GM23248 (cell line): ENCODE data around the gene SIGLEC14. TPM values are rescaled to one million over a fixed set of nuclear protein-coding genes. Genes with fewer than 3 reads are reported as not detected.

Experiments
- DNase-seq: peaks from one replicate; pipeline ENCODE4 v3.0.0-alpha.2; 2015
- H2AFZ ChIP-seq: fragments of 200-600 bp; sonication (generic); 2 replicates; pipeline ENCODE4 v1.6.1; 2016; ENCODE audit warnings: antibody characterized with exemption
- H3F3A ChIP-seq: fragments of 200-600 bp; sonication (generic); 2 replicates; pipeline ENCODE4 v1.6.1; 2016; ENCODE audit warnings: mild to moderate bottlenecking, antibody characterized with exemption, mixed run types; ENCODE audit not compliant: insufficient read depth
- H3K27ac ChIP-seq: fragments of 200-600 bp; sonication (generic); 2 replicates; pipeline ENCODE4 v1.5.1; 2016; ENCODE audit warnings: mild to moderate bottlenecking
- H3K27me3 ChIP-seq: fragments of 200-600 bp; sonication (generic); replicated peaks from 2 replicates; pipeline ENCODE4 v1.6.1; 2016; ENCODE audit warnings: mild to moderate bottlenecking; ENCODE audit not compliant: insufficient read depth
- H3K36me3 ChIP-seq: fragments of 200-600 bp; sonication (generic); 2 replicates; pipeline ENCODE4 v1.6.1; 2016; ENCODE audit warnings: low read depth, mild to moderate bottlenecking
- H3K4me1 ChIP-seq: fragments of 200-600 bp; sonication (generic); 2 replicates; pipeline ENCODE4 v1.6.1; 2016; ENCODE audit warnings: mild to moderate bottlenecking; ENCODE audit not compliant: insufficient read depth
- H3K4me2 ChIP-seq: fragments of 200-600 bp; sonication (generic); one replicate; pipeline ENCODE4 v1.6.1; 2016; ENCODE audit warnings: mild to moderate bottlenecking; ENCODE audit not compliant: unreplicated experiment
- H3K4me3 ChIP-seq: fragments of 200-600 bp; sonication (generic); 2 replicates; pipeline ENCODE4 v1.5.1; 2016; ENCODE audit warnings: mild to moderate bottlenecking
- H3K79me2 ChIP-seq: fragments of 200-600 bp; sonication (generic); 2 replicates; pipeline ENCODE4 v1.6.1; 2016; ENCODE audit warnings: mild to moderate bottlenecking; ENCODE audit not compliant: insufficient read depth
- H3K9ac ChIP-seq: fragments of 200-600 bp; sonication (generic); 2 replicates; pipeline ENCODE4 v1.6.1; 2016; ENCODE audit warnings: mild to moderate bottlenecking
- H3K9me2 ChIP-seq: fragments of 200-600 bp; sonication (generic); 2 replicates; pipeline ENCODE4 v1.6.1; 2016; ENCODE audit warnings: mixed run types, mild to moderate bottlenecking, moderate library complexity; ENCODE audit not compliant: insufficient read depth
- H3K9me3 ChIP-seq: fragments of 200-600 bp; sonication (generic); one replicate; pipeline ENCODE4 v1.6.1; 2017; ENCODE audit warnings: low read depth
- H4K20me1 ChIP-seq: fragments of 200-600 bp; sonication (generic); 2 replicates; pipeline ENCODE4 v1.6.0; 2016; ENCODE audit not compliant: insufficient read depth
- EZH2 ChIP-seq: fragments of 200-600 bp; sonication (generic); IDR thresholded peaks from 2 replicates; pipeline ENCODE4 v1.6.1; 2018; ENCODE audit warnings: antibody characterized with exemption, mild to moderate bottlenecking; ENCODE audit not compliant: insufficient read depth, poor library complexity, severe bottlenecking
- EZH2phosphoT487 ChIP-seq: fragments of 200-600 bp; sonication (generic); IDR thresholded peaks from 2 replicates; pipeline ENCODE4 v1.6.1; 2018; ENCODE audit warnings: antibody characterized with exemption, moderate library complexity, mild to moderate bottlenecking, low read depth; ENCODE audit not compliant: insufficient read depth
- WGBS, 2 experiments: methylation state at CpG; one replicate each; pipeline ENCODE4 v1.1.6; 2015 to 2017; ENCODE audit warnings: low lambda C conversion rate in 2 of 2, low coverage in 1 of 2; ENCODE audit errors: missing lambda C conversion rate in 2 of 2; 5-methylcytosine and 5-hydroxymethylcytosine counted together
- in situ Hi-C: fragments of 300-500 bp; cut with MboI; formaldehyde crosslinking; loops from 2 replicates; pipeline ENCODE4 v1.15.0; 2020
- polyA plus RNA-seq: library from polyadenylated mRNA; unstranded; fragments of >200 nt; fragmentation: Nextera tagmentation; extraction: Ambion mirVana; gene quantifications from 2 replicates; pipeline ENCODE4 v1.2.1, GENCODE V29; 2016
- total RNA-seq: library from RNA; depleted of rRNA; stranded (reverse); fragments of >200 nt; shearing (Covaris generic); gene quantifications from 2 replicates; pipeline ENCODE4 v1.2.3, GENCODE V29; 2014

The SIGLEC14 gene
- total and polyA plus RNA-seq, 2 experiments from 2014 or later, result not detected

- Histone ChIP-seq H4K20me1 (no peaks in the 10 kb centered on the region), H3K4me3 (no peak overlapping the region), H3F3A (peaks cover 2% of the 10 kb centered on the region; the same call in 1 of the 2 replicates), H3K4me2 (no peak overlapping the region), H3K79me2 (no peaks in the 10 kb centered on the region), H3K27me3 (peaks cover 8% of the 10 kb centered on the region; the same call in 1 of the 2 replicates), H3K9me3 (no peaks in the 10 kb centered on the region), H3K27ac (no peak overlapping the region), H2AFZ (no peak overlapping the region), H3K36me3 (no peaks in the 10 kb centered on the region), H3K4me1 (no peaks in the 10 kb centered on the region), H3K9me2 (no peaks in the 10 kb centered on the region), H3K9ac (no peak overlapping the region)
- in situ Hi-C loops, result no loop called here
- TF ChIP-seq EZH2 (no peak), EZH2phosphoT487 (no peak)
- WGBS, 2 experiments, result 22 to 35% methylated on average over 3 of the region's 3 CpGs
- DNase-seq, result no peak
Observed at GRCh38 chr19:51663650-51664049, 17.0 kb upstream of the SIGLEC14 start.

DNA sequence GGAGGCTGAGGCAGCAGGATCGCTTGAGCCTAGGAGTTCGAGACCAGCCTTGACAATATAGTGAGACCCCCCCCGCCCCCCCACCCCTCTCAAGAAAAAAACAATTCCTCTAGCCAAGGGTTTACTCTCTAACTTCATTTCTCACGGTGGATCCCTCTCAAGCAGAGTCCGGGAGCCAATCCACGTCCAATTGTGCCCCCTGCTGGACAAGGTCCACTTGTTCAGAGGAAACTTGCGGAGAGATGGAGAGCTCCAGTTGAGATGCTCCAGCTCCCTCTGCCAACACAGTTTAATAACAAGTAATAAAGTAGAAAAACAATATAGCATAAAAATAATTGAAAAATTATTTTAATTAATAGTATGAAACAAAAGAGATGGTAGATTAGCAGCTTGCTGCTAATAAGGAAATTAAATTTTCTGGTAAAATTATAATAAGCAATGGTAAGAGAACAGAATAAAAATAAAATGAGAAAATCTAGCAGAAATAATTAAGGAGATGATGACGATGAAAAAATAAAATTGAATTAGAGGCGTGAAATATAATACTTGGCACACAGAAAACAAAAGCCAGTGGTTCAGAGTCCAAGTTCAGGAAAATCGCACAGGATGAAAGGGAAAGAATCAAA is 14.5 kb upstream of the SIGLEC14 start:
- Histone ChIP-seq H3K4me3 (no peak overlapping the region), H3K9me3 (no peaks in the 10 kb centered on the region), H3K9me2 (no peaks in the 10 kb centered on the region), H2AFZ (no peak overlapping the region), H3K4me2 (no peak overlapping the region), H3K27me3 (peaks cover 8% of the 10 kb centered on the region; the same call in 1 of the 2 replicates), H4K20me1 (no peaks in the 10 kb centered on the region), H3K36me3 (no peaks in the 10 kb centered on the region), H3K9ac (no peak overlapping the region), H3K27ac (no peak overlapping the region), H3K4me1 (no peaks in the 10 kb centered on the region), H3K79me2 (no peaks in the 10 kb centered on the region), H3F3A (no peaks in the 10 kb centered on the region)
- in situ Hi-C loops, result no loop called here
- WGBS, 2 experiments, result 13% methylated on average over 9 to 10 of the region's 10 CpGs
- DNase-seq, result peak; percentile 90
- TF ChIP-seq EZH2phosphoT487, result no peak
- TF ChIP-seq EZH2, result no peak

- no peak for TF ChIP-seq EZH2phosphoT487
- TF ChIP-seq EZH2, result no peak
- Histone ChIP-seq H3K27me3 (0 out of 2 replicates have a peak, but pooled peaks cover 4% of the 10 kb centered on the region), H4K20me1 (no peaks in the 10 kb centered on the region), H3K27ac (no peak overlapping the region), H3K4me1 (no peaks in the 10 kb centered on the region), H3K9me2 (no peaks in the 10 kb centered on the region), H3F3A (no peaks in the 10 kb centered on the region), H3K36me3 (no peaks in the 10 kb centered on the region), H3K79me2 (no peaks in the 10 kb centered on the region), H3K9ac (no peak overlapping the region), H3K4me2 (no peak overlapping the region), H3K4me3 (no peak overlapping the region), H3K9me3 (no peaks in the 10 kb centered on the region), H2AFZ (no peak overlapping the region)
- 30 to 35% methylated on average over 4 of the region's 4 CpGs for WGBS, 2 experiments
- in situ Hi-C loops, result loop anchor here (10.0 kb wide), 1 partner anchor 190 kb away; no protein-coding TSS in a partner anchor
- DNase-seq, result peak; percentile 15
Observed at GRCh38 chr19:51654783-51655182, 8.2 kb upstream of the SIGLEC14 start.

GRCh38 chr19:51653162-51653561 is 6.5 kb upstream of the SIGLEC14 start:
- no peaks in the 10 kb centered on the region for H3K36me3 ChIP-seq
- no peak overlapping the region for H2AFZ ChIP-seq
- H3K4me3 ChIP-seq, result no peak overlapping the region
- 0 to 2% methylated on average over 2 of the region's 2 CpGs for WGBS, 2 experiments
- H3K27ac ChIP-seq, result no peak overlapping the region
- no peaks in the 10 kb centered on the region for H3K79me2 ChIP-seq
- in situ Hi-C loops, result loop anchor here (10.0 kb wide), 1 partner anchor 188 kb away; no protein-coding TSS in a partner anchor
- H3F3A ChIP-seq, result no peaks in the 10 kb centered on the region
- TF ChIP-seq EZH2phosphoT487, result no peak
- TF ChIP-seq EZH2, result no peak
- H3K4me1 ChIP-seq, result no peaks in the 10 kb centered on the region
- H3K4me2 ChIP-seq, result no peak overlapping the region
- H4K20me1 ChIP-seq, result no peaks in the 10 kb centered on the region
- H3K9me2 ChIP-seq, result no peaks in the 10 kb centered on the region
- DNase-seq, result no peak
- H3K27me3 ChIP-seq, result 0 out of 2 replicates have a peak, but pooled peaks cover 9% of the 10 kb centered on the region
- H3K9ac ChIP-seq, result no peak overlapping the region
- no peaks in the 10 kb centered on the region for H3K9me3 ChIP-seq
